BJ (cell line): Measurements from ENCODE around the gene LRMDA. TPM values are rescaled to one million over a fixed set of nuclear protein-coding genes. Genes with fewer than 3 reads are reported as not detected.

Source experiments
- CTCF ChIA-PET: fragments of 350-600 bp; formaldehyde crosslinking; extraction: SDS; loops from one replicate; lab custom pipeline; 2021; ENCODE audit warnings: antibody characterized with exemption, inconsistent platforms; lab: Yijun Ruan, JAX
- POLR2A ChIA-PET: fragments of 300-600 bp; sonication (Branson Sonifier 250); formaldehyde crosslinking; extraction: SDS; loops from one replicate; lab custom pipeline; 2021; ENCODE audit warnings: antibody characterized with exemption; lab: Charles Lee
- DNase-seq: peaks from one replicate; pipeline ENCODE4 v3.0.0-alpha.2; 2011; ENCODE audit warnings: low read depth
- H3K27me3 ChIP-seq: 2 replicates; pipeline ENCODE4 v1.6.0; 2011; ENCODE audit warnings: low read length; ENCODE audit not compliant: control insufficient read depth, insufficient read depth
- H3K36me3 ChIP-seq: 2 replicates; pipeline ENCODE4 v1.5.1; 2011; ENCODE audit warnings: low read length; ENCODE audit not compliant: control insufficient read depth, insufficient read depth
- H3K4me3 ChIP-seq: 2 replicates; pipeline ENCODE4 v1.5.1; 2011; ENCODE audit warnings: low read depth, mild to moderate bottlenecking, control low read depth, low read length
- polyA plus RNA-seq: library from polyadenylated mRNA; depleted of rRNA; stranded (reverse); fragments of >200 nt; gene quantifications from 2 replicates; pipeline ENCODE4 v1.2.3, GENCODE V29; 2011
- TF ChIP-seq, protein P1 (sequence below): IDR thresholded peaks from 2 replicates; pipeline ENCODE4 v1.5.1; 2011; ENCODE audit warnings: low read depth, mild to moderate bottlenecking, control low read depth, inconsistent platforms, low read length, moderate library complexity; ENCODE audit not compliant: insufficient read depth

Gene LRMDA
- polyA plus RNA-seq, 1 experiment: not detected

DNA sequence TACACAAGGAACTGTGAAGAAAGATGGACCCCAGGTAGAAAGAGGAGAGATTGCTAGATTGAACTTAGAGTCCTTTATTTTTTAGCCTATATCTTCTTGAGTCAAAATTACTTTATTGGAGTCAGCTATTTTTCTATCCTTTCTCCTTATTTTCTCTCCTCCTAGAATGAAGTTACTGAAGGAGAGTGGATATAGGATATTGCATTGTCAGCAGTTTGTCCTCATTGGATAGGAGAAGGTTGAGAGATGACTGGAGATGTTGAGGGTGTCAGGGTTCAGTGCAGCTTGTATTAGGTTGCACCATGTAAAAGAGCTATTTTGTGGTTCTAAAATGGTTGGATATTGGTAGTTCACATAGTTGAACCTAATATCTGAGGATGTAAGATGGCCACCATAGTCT, 5.5 kb downstream of the LRMDA start:
- Histone ChIP-seq H3K4me3 (no peak overlapping the region), H3K36me3 (no peaks in the 10 kb centered on the region), H3K27me3 (peaks cover 3% of the 10 kb centered on the region; the same call in 1 of the 2 replicates)
- CTCF ChIA-PET: no interaction called here
- TF ChIP-seq, protein P1, sequence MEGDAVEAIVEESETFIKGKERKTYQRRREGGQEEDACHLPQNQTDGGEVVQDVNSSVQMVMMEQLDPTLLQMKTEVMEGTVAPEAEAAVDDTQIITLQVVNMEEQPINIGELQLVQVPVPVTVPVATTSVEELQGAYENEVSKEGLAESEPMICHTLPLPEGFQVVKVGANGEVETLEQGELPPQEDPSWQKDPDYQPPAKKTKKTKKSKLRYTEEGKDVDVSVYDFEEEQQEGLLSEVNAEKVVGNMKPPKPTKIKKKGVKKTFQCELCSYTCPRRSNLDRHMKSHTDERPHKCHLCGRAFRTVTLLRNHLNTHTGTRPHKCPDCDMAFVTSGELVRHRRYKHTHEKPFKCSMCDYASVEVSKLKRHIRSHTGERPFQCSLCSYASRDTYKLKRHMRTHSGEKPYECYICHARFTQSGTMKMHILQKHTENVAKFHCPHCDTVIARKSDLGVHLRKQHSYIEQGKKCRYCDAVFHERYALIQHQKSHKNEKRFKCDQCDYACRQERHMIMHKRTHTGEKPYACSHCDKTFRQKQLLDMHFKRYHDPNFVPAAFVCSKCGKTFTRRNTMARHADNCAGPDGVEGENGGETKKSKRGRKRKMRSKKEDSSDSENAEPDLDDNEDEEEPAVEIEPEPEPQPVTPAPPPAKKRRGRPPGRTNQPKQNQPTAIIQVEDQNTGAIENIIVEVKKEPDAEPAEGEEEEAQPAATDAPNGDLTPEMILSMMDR: no peak
- POLR2A ChIA-PET: no interaction called here
- no peak for DNase-seq

DNA sequence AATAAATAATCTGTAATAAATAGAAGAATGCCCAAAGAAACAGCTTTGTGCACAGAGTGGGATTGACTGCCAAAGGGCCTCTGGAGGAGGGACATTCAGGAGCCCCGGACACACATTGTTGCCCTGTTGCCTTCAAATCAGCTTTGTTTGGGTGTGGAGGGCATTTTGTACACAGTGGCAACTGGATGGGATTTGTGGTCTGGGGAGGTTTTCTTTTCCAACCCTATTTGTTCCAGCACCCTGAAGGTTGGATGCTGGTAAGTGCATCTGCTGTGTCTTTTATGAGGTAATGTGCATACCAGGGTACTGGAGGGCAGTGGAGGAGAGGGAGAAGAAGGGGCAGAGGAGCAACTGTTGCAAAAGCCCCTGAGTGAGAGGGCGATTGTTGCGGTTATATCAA, 6.3 kb downstream of the LRMDA start:
- POLR2A ChIA-PET: no interaction called here
- TF ChIP-seq, protein P1: no peak
- no peak for DNase-seq

DNA sequence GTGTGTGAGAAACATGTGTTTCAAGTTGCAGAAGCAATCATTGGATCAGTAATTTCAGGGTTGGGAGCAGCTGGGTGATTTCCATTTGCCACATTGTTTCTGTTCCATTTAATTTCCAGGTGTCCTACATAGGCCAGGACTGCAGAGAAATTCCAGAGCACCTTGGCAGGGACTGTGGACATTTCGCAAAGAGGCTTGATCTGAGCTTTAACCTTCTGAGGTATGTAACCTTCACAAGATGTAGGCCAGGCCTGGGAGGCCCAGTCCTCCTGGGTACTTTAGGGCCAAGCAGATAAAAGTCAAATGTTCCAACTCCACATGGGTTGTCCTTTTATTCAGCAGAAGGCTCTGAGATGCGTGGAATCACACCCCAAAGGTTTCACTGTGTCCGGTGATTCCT, 6.9 kb downstream of the LRMDA start:
- DNase-seq: no peak
- H3K27me3 ChIP-seq: peaks cover under 1% of the 10 kb centered on the region; the same call in 1 of the 2 replicates
- TF ChIP-seq, protein P1: no peak
- H3K4me3 ChIP-seq: no peak overlapping the region
- no peaks in the 10 kb centered on the region for H3K36me3 ChIP-seq
- POLR2A ChIA-PET: no interaction called here
- CTCF ChIA-PET: no interaction called here

More for the DNA sequence above, 6.3 kb downstream of the LRMDA start:
- CTCF ChIA-PET: no interaction called here
- Histone ChIP-seq H3K36me3 (no peaks in the 10 kb centered on the region), H3K4me3 (no peak overlapping the region), H3K27me3 (peaks cover 3% of the 10 kb centered on the region; the same call in 1 of the 2 replicates)

DNA sequence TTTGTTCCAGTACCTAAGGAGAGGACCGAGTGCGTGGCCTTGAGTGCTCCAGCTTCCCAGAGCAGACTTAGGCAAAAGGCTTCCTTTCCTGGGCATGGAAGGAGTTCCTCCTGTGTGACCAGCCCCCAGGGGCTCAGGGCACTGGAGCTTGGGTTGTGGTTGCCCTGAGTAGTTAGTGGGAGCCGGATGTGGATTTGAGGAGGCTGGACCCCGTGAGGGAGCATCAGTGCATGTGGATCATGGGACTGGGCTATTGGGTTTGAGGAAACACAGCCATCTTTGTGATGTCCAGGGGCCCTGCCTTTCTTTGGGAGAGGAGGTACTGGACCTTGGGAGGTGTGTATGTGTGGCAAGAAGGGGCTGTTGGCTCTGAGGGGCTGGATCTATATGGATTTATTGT, 8.4 kb downstream of the LRMDA start:
- H3K36me3 ChIP-seq: no peaks in the 10 kb centered on the region
- TF ChIP-seq, protein P1: no peak
- no peak overlapping the region for H3K4me3 ChIP-seq
- no peak for DNase-seq
- ChIA-PET CTCF (interaction anchor here (1.6 kb wide), 1 partner anchor 14 kb away, joined by 3 read pairs; no protein-coding TSS in a partner anchor), POLR2A (no interaction called here)
- H3K27me3 ChIP-seq: no peaks in the 10 kb centered on the region; the same call in 1 of the 2 replicates

DNA sequence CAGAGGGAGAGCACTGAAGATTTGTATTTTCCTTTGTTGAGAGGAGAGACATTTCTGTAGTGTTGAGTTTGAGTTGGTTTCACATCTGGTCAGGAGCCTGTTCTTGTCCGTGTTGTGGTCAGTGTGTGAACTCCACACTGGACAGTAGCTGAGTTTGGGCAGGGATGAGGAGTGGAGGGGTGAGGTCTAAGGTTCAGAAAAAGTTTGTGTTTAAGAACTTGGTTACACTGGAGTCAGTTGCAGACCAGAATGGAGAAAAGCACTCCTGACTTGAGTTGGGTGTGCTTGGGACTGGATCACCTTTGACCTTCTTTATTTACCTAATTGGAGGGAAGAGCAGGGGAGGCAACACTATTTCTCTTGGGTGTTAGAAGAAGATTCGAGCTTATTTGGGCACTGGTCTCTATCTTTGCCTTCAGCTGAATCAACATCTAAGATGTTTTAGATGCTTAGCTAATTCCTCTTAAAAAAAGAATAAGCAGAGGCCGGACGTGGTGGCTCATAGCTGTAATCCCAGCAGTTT, 8.9 kb downstream of the LRMDA start:
- no peaks in the 10 kb centered on the region; the same call in 1 of the 2 replicates for H3K27me3 ChIP-seq
- DNase-seq: no peak
- CTCF ChIA-PET: interaction anchor here (1.6 kb wide), 1 partner anchor 13 kb away, joined by 3 read pairs; no protein-coding TSS in a partner anchor
- no peak overlapping the region for H3K4me3 ChIP-seq
- TF ChIP-seq, protein P1: no peak
- no peaks in the 10 kb centered on the region for H3K36me3 ChIP-seq
- POLR2A ChIA-PET: no interaction called here
